GM12892 (cell line): Measurements from ENCODE around the gene TYRO3.
A peak's percentile ranks its signal among the peaks of the same experiment; 100 is the strongest.

Experiments
- DNase-seq: peaks from one replicate; pipeline ENCODE4 v3.0.0; 2011; ENCODE audit not compliant: insufficient read length
- FAIRE-seq: peaks from 2 replicates; lab custom pipeline; 2011; peaks lifted over from hg19 to GRCh38; lab: Jason Lieb, UNC
- POLR2A ChIP-seq: IDR thresholded peaks from 2 replicates; pipeline ENCODE4 v1.6.1; 2011; ENCODE audit warnings: low read depth, low read length, control low read depth
- POLR2AphosphoS5 ChIP-seq: IDR thresholded peaks from 2 replicates; pipeline ENCODE4 v1.6.1; 2011; ENCODE audit warnings: low read depth, low read length, control low read depth
- TAF1 ChIP-seq: IDR thresholded peaks from 2 replicates; pipeline ENCODE4 v1.6.1; 2011; ENCODE audit warnings: low read depth, mild to moderate bottlenecking, control low read depth, low read length, borderline replicate concordance

Gene TYRO3

GRCh38 chr15:41557673-41558399 is 1.2 kb upstream of the TYRO3 start:
- peak; percentile 43 for DNase-seq
- FAIRE-seq, result peak; percentile 53
- TF ChIP-seq TAF1 (no peak), POLR2A (no peak), POLR2AphosphoS5 (no peak)

GRCh38 chr15:41559239-41559782 is 299 bp downstream of the TYRO3 start:
- TF ChIP-seq POLR2AphosphoS5 (no peak), TAF1 (no peak), POLR2A (no peak)
- no peak for FAIRE-seq

DNA sequence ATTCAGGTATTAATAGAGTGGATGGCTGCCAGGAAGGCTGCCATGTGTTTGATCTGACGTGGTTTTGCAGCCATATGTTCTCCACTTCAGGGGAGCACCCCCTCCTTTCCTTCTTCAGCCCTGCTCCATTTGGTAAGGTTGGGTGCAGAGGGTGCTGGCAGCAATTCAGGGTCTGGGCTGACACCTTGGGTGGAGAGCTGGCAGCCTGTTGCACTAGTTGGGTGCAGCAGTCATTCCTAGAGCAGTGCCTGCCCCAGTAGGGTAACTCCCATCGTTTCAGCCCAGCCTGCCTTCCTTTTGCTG is 1.5 kb downstream of the TYRO3 start:
- FAIRE-seq (no peak), DNase-seq (no peak)
- TF ChIP-seq TAF1 (no peak), POLR2AphosphoS5 (no peak), POLR2A (no peak)

More at GRCh38 chr15:41559239-41559782, 299 bp downstream of the TYRO3 start:
- no peak for DNase-seq

DNA sequence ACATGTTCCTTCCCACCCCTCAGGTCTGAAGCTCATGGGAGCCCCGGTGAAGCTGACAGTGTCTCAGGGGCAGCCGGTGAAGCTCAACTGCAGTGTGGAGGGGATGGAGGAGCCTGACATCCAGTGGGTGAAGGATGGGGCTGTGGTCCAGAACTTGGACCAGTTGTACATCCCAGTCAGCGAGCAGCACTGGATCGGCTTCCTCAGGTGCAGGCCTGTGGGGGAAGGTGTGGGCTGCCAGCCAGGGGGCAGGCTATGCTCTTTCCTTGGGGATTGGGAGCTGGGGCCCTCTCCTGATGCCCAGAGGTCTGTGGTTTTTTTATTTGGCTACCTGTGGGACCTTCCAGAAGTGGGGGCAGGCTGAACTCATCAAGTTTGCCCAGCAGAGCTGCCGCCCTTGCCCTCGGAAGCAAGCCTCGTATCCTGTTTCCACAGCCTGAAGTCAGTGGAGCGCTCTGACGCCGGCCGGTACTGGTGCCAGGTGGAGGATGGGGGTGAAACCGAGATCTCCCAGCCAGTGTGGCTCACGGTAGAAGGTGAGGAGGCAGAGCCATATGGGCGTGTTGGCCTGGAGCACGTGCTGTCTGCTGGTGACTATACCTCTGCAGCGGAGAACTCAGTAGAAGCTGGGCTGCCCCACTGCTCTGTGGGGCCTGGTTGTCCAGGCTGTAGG is 2.2 kb downstream of the TYRO3 start:
- DNase-seq (no peak), FAIRE-seq (no peak)
- TF ChIP-seq POLR2AphosphoS5, result no peak
- TF ChIP-seq TAF1, result no peak
- TF ChIP-seq POLR2A, result no peak

GRCh38 chr15:41561777-41562145 is 2.7 kb downstream of the TYRO3 start:
- DNase-seq, result no peak
- FAIRE-seq, result no peak
- TF ChIP-seq POLR2AphosphoS5 (no peak), POLR2A (no peak), TAF1 (no peak)

- DNase-seq (no peak), FAIRE-seq (no peak)
- no peak for TF ChIP-seq TAF1
- no peak for TF ChIP-seq POLR2AphosphoS5
- TF ChIP-seq POLR2A, result no peak
Measured at GRCh38 chr15:41562244-41562643, 3.2 kb downstream of the TYRO3 start.

DNA sequence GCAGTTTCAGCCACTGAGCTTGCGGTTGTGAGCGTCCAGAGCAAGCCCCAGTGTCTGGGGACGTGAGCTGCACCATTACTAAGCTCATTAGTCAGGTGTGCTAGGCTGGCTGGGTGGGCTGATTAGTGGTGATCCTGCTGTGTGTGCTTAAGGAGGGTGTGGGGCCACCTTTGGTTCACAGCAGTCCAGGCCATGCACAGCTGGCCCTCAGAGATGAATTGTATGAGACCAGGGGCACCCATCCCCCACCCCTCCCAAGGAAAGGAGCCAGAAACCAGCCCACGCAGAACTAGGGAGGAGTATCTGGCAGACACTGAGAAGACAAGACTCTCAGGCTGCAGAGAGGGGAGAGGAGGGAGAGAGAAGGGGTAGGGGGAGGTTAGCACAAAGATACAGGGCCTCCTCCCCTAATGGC is 3.8 kb downstream of the TYRO3 start:
- DNase-seq (no peak), FAIRE-seq (no peak)
- TF ChIP-seq POLR2A (no peak), POLR2AphosphoS5 (no peak), TAF1 (no peak)

- no peak for FAIRE-seq
- no peak for TF ChIP-seq POLR2AphosphoS5
- TF ChIP-seq TAF1, result no peak
- no peak for TF ChIP-seq POLR2A
- DNase-seq, result no peak
Measured at GRCh38 chr15:41564286-41564959, 5.4 kb downstream of the TYRO3 start.

DNA sequence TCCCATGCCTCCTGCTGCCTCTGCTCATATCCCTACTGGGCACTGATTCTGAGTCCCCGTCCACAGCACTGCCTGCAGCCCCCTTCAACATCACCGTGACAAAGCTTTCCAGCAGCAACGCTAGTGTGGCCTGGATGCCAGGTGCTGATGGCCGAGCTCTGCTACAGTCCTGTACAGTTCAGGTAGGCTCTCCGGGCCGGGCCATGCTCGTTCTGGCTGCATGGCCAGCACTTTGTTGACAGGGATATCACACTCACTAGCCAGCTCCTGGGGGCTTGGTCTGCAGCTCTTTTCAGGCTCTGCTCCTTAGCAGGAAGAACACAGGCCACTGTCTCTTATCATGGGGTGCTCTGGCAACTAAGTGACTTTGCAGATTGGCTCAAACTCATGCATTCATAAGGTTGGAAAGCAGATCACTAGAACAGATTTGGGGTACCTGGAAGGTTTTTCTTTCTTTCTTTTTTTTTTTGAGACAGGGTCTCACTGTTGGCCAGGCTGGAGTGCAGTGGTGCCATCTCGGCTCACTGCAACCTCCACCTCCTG is 6.0 kb downstream of the TYRO3 start:
- FAIRE-seq (no peak), DNase-seq (no peak)
- TF ChIP-seq POLR2A (no peak), POLR2AphosphoS5 (no peak), TAF1 (no peak)

DNA sequence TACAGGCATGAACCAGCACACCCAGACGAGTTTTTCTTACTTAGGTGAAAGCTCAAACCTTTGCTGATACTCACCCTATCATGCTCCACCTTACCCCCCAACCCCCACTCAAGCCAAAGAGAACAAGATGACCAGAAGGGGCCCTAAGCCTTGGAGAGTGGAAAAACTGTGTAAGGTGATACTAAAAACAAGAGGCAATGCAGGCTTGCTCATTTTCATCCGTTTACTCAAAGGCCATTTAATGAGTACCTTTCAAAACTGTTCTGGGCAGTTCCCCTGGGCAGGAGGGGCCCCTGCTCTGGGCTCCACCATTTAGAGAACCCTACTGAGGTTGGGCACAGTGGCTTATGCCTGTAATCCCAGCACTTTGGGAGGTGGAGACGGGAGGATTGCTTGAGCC is 6.7 kb downstream of the TYRO3 start:
- no peak for TF ChIP-seq POLR2A
- TF ChIP-seq TAF1, result no peak
- no peak for TF ChIP-seq POLR2AphosphoS5
- DNase-seq (no peak), FAIRE-seq (no peak)

- DNase-seq (no peak), FAIRE-seq (no peak)
- TF ChIP-seq POLR2A (no peak), POLR2AphosphoS5 (no peak), TAF1 (no peak)
Measured at GRCh38 chr15:41566121-41566885, 7.3 kb downstream of the TYRO3 start.
